Upper lobe of left lung (tissue), 4 donors: ENCODE measurements around the gene WDR45B.

ENCODE experiments used
- CTCF ChIP-seq, 6 experiments: fragments of 450-650 bp in 4 of 6; fragments of 200-600 bp in 2 of 6; sonication (generic) in 2 of 6; IDR thresholded peaks; one replicate each; pipeline ENCODE4 v1.5.1; 2016 to 2019; ENCODE audit warnings: antibody characterized with exemption in 6 of 6
- POLR2A ChIP-seq, 4 donors: fragments of 450-650 bp; IDR thresholded peaks; one replicate each; pipeline ENCODE4 v1.5.1; 2016 to 2017; ENCODE audit warnings: antibody characterized with exemption in 4 of 4, mild to moderate bottlenecking in 2 of 4

GRCh38 chr17:82677353-82677925 is 29.2 kb upstream of the WDR45B start:
- TF ChIP-seq CTCF (IDR thresholded peaks at IDR 0.05): no peak
- TF ChIP-seq POLR2A (IDR thresholded peaks at IDR 0.05): no peak
